GM19395 (cell line): ENCODE results near the gene TFDP1.
"Not testable (repeated sequence)": the region's sequence is repeated elsewhere in the genome, so short reads cannot be mapped to it uniquely, and the experiment has no call there.

Experiments
- ATAC-seq: cut with Tn5 transposase; IDR thresholded peaks from one replicate; pipeline ENCODE4 v1.9.1; 2021; ENCODE audit warnings: mild to moderate bottlenecking, moderate library complexity; ENCODE audit not compliant: unreplicated experiment

TFDP1 gene

GRCh38 chr13:113550453-113550852 lies 34.1 kb upstream of the TFDP1 start:
- no peak for ATAC-seq

GRCh38 chr13:113551081-113552000 lies 33.2 kb upstream of the TFDP1 start:
- no peak for ATAC-seq

GRCh38 chr13:113552079-113552478 lies 32.5 kb upstream of the TFDP1 start:
- ATAC-seq: no peak

- ATAC-seq: no peak
Measured at GRCh38 chr13:113552786-113553434, 31.6 kb upstream of the TFDP1 start.

- no peak for ATAC-seq
Measured at GRCh38 chr13:113553511-113554332, 30.8 kb upstream of the TFDP1 start.

- ATAC-seq: no peak
Measured at GRCh38 chr13:113554333-113554700, 30.2 kb upstream of the TFDP1 start.

GRCh38 chr13:113555141-113555540 lies 29.4 kb upstream of the TFDP1 start:
- ATAC-seq: no peak

- no peak for ATAC-seq
Measured at GRCh38 chr13:113557013-113557412, 27.5 kb upstream of the TFDP1 start.

GRCh38 chr13:113558461-113558860 lies 26.1 kb upstream of the TFDP1 start:
- ATAC-seq: no peak

GRCh38 chr13:113559061-113559460 lies 25.5 kb upstream of the TFDP1 start:
- no peak for ATAC-seq

- no peak for ATAC-seq
Measured at GRCh38 chr13:113559901-113560644, 24.5 kb upstream of the TFDP1 start.

- ATAC-seq: no peak
Measured at GRCh38 chr13:113560645-113561416, 23.7 kb upstream of the TFDP1 start.

GRCh38 chr13:113561417-113562084 lies 23.0 kb upstream of the TFDP1 start:
- no peak for ATAC-seq

- ATAC-seq: no peak
Measured at GRCh38 chr13:113562085-113562749, 22.3 kb upstream of the TFDP1 start.

- ATAC-seq: no peak
Measured at GRCh38 chr13:113562844-113563243, 21.7 kb upstream of the TFDP1 start.

- not testable (repeated sequence) for ATAC-seq
Measured at GRCh38 chr13:113563511-113563910, 21.0 kb upstream of the TFDP1 start.

GRCh38 chr13:113564331-113565023 lies 20.1 kb upstream of the TFDP1 start:
- no peak for ATAC-seq

- ATAC-seq: no peak
Measured at GRCh38 chr13:113565526-113566226, 18.9 kb upstream of the TFDP1 start.
